Medulla oblongata (tissue), 1 donor: Measurements from ENCODE around the gene NUFIP2.
A peak's percentile ranks its signal among the peaks of the same experiment; 100 is the strongest.
"Not testable (repeated sequence)": the region's sequence is repeated elsewhere in the genome, so short reads cannot be mapped to it uniquely, and the experiment has no call there.

Source experiments
- DNase-seq: peaks from one replicate; pipeline ENCODE4 v3.0.0-alpha.2; 2015; ENCODE audit errors: extremely low spot score

NUFIP2 gene

DNA sequence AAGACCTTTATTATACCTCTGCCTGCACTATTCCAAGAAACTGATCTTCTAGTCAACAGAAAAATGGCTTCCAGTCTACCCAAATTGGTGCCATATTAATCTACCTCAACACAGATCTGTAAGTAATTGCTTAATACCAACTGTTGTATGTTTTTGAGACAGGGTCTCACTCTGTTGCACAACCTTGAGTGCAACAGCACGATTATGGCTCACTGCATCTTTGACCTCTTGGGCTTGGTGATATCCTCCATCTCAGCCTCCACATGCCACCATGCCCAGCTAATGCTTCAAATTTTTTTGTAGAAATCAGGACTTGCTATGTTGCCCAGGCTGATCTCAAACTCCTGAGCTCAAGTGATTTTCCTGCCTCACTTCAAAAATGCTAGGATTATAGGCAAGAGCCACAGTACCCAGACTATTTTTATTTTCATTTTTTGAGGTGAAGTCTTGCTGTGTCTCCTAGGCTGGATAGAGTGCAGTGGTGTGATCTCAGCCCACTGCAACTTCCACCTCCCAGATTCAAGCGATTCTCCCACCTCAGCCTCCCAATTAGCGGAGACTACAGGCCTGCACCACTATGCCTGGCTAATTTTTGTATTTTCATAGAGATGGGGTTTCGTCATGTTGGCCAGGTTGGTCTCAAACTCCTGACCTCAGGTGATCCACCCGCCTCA, 14.4 kb downstream of the NUFIP2 start:
- no peak for DNase-seq

DNA sequence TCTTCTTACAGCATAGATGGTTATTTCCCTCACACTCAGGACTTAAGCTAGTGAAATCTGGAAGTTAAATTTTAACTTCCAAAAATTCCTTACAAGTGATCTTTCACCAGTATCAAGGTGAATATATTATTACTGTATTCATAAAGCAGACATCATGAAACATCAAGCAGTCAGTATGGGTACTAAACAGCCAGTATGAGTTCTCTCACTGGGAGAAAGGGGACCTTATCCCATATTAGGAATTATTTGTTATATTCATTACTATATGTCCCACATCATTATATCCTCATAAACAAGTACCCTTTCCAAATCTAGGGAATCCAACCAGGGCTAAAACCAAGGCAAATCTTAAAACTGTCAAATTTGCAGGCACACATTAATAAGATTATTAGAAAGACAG, 15.3 kb downstream of the NUFIP2 start:
- no peak for DNase-seq

- no peak for DNase-seq
These were observed 20.0 kb downstream of the NUFIP2 start for GRCh38 chr17:29273924-29274323.

GRCh38 chr17:29271980-29272379, 22.0 kb downstream of the NUFIP2 start:
- not testable (repeated sequence) for DNase-seq

GRCh38 chr17:29263916-29264315, 30.0 kb downstream of the NUFIP2 start:
- no peak for DNase-seq

- no peak for DNase-seq
These were observed 36.2 kb downstream of the NUFIP2 start for GRCh38 chr17:29257756-29258155.

- DNase-seq = no peak
These were observed 37.0 kb downstream of the NUFIP2 start for GRCh38 chr17:29256735-29257466.

GRCh38 chr17:29255926-29256522, 37.9 kb downstream of the NUFIP2 start:
- DNase-seq = no peak

GRCh38 chr17:29253037-29253436, 40.9 kb downstream of the NUFIP2 start:
- no peak for DNase-seq

DNA sequence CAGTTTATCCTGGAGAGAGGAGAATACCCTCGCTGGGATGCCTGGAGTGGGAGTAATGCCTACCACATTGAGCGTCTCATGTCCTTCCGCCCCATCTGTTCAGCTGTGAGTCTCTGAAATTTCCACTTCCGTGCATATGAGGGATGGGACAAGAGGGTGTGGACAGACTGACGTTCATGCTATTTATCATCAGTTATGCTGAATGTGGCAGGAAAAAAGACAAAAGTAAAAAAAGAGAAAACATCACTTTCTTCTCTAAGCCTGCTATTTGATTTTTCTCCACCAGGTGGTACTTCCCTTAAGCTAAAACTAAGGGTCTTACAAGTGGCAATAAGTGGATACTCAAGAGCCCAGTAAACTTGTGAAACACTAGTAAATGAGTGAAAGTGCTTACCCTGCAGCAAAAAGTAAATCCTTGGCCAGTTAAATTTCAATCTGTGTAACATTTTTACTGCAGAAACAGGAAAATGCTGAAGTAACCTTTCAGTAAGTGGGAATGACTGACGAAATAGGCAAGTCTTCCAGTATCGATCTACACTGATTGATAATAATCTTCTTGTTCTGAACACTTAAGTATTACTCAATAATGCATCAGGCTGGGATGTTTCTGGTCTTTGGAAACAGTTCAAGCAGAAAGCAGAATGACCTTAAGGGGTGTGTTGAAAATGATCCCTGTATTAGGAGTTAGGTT, 41.7 kb downstream of the NUFIP2 start:
- DNase-seq = no peak

GRCh38 chr17:29251184-29251583, 42.8 kb downstream of the NUFIP2 start:
- no peak for DNase-seq

DNA sequence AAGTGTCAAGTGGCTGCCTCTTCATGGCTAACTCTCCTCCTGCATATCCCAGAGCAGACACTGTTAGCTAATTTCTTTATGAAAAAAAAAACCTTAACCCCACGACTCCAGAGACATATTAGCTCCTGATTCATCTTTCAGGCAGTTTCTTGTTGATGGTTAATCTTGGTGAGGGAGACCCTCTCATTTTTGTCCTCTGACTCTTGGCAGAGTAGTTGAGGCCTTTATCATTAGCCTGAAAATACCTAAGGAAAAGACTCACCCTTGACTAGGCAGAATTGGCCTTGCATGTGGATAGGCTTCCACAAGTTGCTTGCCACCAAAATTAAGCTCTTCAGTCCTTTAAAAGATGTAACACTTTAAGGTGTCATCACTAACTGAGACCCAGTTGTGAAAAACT, 43.3 kb downstream of the NUFIP2 start:
- no peak for DNase-seq

DNA sequence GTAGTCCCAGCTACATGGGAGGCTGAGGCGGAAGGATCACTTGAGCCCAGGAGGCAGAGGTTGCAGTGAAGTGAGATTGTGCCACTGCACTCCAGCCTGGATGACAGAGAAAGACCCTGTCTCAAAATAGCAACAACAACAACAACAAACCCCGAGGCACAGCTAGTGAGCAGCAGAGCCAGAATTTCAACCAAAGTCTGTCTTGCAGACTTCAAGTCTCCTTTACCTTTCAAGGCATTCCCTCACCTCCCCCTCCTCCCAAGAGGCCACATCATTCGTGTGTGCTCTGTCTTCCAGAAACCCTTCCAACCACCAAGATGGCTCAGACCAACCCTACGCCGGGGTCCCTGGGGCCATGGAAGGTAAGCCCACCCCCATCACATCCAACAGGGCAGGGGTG, 45.1 kb downstream of the NUFIP2 start:
- DNase-seq = no peak

GRCh38 chr17:29247219-29247618, 46.7 kb downstream of the NUFIP2 start:
- no peak for DNase-seq

DNA sequence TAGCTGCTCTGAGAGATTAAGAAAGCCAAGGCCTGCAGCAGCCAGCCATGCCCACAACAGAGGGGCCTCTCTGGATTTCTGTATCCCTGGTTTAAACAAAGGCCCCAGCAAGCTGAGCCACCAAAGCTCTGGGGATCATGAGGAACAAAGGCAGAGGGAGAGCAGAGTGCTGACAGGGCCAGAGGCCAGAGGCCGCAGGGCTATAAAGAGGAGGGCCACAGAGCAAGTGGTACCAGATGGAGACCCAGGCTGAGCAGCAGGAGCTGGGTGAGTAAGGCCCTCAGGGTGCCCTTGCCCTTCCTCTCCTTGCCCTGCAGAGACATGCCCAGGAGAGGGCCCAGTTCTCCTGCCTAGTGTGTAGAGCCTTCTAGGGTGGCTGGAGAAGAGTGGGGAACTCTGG, 47.3 kb downstream of the NUFIP2 start, which contains the start of gene CRYBA1:
Gene CRYBA1 (plus strand): TSS at position 232 of the 400 bp plus-strand sequence. CDS start 5 bp downstream, at position 237.
- no peak for DNase-seq

- no peak for DNase-seq
These were observed 48.5 kb downstream of the NUFIP2 start for GRCh38 chr17:29245401-29245800.

DNA sequence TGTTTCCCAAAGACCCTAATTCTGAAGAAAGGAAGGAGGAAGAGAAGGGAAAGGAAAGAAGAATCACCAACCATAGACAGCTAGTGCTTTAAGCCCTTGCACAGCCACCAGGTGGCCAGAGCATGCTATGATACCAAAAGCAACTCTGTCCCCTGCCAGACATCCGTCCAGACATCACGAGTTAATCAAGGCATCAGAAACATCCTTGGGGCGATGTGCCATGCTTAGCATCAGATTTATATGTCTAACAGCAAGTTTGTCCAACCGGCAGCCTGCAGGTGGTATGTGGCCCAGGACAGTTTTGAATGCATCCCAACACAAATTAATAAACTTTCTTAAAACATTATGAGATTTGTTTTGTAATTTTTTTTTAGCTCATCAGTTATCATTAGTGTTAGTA, 50.2 kb downstream of the NUFIP2 start:
- no peak for DNase-seq

DNA sequence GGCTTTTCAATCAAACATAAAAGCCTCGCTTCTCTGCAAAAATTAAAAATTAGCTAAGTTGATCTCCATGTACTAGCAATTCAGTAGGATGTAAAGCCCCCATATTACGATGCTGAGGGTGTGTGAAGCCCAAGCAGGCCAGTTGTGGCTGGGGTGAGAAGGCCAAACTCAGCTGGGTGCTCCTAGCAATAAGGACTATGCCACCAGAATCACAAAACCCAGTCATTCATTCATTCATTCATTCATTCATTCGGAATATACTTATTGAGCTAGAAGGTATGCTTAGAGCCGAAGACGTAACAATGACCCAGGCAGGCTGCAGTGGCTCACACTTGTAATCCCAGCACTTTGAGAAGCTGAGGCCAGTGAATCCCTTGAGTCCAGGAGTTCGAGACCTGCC, 51.2 kb downstream of the NUFIP2 start:
- no peak for DNase-seq

- no peak for DNase-seq
These were observed 51.9 kb downstream of the NUFIP2 start for GRCh38 chr17:29242051-29242450.

DNA sequence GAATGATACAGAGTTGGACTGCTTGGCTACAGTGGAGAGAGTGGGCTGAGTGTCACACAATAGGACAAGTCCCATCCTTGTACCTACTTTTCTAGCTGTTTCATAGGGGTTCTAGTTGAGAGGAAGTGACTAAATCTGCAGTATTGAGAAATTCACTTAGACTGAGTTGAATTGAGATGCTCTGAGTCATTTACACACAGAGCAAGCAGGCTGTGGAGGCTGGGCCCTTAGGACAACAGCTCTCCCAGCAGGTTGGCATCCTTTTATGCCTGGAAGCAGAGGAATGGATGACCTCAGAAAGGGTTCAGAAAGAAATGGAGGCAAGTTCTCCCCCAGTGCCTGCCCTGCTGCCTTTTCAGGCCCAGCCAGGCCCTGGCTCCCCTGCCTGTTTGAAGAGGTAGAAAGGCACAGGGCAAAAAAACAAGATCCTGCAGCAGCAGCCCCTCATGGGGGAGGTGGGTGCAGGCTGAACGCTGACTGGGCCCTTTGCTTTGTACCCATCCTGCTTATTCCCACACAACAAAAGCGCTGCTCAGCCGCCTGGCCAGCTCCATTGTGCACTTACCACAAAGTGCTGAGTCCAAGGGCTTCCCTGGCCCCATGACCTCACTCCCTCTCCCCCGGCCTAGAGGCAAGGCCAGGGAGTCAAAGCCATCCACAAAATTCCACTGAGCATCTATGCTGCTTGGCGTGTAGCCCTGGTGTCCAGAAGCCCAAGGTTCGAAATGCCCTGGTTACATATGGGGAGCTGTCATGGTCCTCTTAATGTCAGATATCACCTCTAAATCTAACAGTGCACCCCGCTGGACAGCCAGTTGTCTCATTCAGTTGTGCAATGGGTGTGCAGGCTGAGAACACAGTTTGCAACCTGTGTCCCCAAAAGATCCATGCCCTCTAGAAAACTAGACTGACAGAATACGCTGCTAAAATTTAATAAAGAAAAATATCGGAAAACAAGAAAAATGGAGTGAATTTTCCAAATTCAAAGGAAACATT, 52.7 kb downstream of the NUFIP2 start:
- DNase-seq = peak; percentile 67

DNA sequence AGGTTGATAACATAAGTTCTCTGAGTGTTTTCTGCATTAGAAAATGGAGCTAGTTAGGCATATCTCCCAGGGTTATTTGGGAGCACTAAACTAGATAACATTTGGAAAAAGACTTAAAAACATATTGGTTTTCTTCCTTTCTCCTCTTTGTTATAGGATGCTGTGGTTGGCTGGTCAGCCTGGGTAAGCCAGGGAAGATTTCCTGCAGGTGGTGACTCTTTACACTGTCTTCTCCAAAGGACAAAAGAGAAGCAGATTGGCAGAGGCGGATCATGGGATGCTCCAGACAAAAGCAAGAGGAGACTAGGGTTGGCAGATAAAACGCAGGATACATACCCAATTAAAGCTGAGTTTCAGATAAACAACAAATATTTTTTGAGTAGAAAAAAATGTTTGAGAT, 53.5 kb downstream of the NUFIP2 start:
- DNase-seq = no peak
